HG03521 (cell line): ENCODE measurements around the gene TAAR2.
"Not testable (repeated sequence)": the region's sequence is repeated elsewhere in the genome, so short reads cannot be mapped to it uniquely, and the experiment has no call there.

Experiments
- ATAC-seq: cut with Tn5 transposase; IDR thresholded peaks from one replicate; pipeline ENCODE4 v1.9.1; 2021; ENCODE audit warnings: mild to moderate bottlenecking, moderate library complexity; ENCODE audit not compliant: unreplicated experiment

The TAAR2 gene

DNA sequence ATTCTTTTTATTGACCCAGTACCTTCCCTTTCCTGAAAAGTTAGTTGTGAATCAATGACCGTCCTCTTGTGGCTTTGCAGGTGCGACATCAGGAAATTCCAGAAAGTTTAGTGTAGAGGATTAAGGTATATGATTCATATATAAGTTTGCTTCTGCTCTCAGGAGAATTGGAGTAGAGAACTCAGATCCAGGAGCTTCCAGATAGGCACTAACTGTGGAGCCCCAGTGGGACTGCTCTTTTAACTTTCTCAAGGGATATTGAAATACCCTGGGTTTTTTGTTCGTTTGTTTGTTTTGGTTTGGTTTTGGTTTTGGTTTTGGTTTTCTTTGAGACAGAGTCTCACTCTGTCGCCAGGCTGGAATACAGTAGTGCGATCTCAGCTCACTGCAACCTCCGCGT is 9.5 kb downstream of the TAAR2 start:
- no peak for ATAC-seq

DNA sequence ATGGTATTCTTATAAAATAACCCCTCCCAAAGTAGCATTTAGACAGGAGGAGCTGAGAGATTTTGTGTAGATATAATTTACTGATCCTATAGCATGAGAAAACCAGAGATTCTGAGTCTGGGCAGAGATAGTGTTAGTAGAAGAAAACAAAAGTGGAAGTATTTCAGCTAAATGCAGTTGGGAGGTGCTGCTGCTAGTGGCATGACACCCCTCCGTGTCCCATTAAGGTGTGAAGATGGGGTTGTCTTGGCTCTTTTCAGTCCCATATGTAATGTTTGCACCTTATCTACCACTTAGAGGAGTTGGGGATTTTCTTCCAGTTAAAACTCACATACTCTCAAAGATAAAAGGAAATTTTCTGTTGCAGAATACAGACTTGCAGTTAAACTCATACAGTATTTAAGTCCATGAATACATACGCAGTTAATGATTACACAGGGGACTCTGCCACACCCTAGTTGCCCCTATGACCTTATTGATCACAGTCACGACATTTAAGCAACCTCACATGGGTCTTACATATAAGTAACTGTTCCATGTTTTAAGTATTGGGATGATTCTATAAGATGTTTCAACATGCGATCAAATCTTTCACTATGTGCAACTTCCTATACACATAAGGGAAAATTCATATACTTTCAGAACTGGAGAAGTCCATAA is 11.5 kb downstream of the TAAR2 start:
- ATAC-seq = no peak

DNA sequence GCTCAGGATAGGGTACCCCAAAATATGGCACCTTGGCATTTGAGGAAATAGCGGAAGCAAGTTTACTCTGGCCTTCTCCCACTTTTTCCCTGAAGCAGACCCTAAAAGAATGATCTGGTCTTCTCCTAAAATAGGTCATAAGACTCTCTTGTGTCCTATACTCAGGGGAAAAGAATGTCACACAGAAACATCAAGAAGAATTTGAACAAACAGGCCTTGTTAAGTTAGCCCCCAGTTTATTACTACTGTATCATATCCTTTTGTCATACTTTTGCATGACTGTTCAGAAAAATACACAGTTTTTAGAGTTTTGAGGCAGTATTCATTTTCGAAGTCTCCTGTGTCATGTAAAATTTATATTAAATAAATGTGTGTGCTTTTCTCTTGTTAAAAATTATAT is 12.5 kb downstream of the TAAR2 start:
- ATAC-seq = no peak

DNA sequence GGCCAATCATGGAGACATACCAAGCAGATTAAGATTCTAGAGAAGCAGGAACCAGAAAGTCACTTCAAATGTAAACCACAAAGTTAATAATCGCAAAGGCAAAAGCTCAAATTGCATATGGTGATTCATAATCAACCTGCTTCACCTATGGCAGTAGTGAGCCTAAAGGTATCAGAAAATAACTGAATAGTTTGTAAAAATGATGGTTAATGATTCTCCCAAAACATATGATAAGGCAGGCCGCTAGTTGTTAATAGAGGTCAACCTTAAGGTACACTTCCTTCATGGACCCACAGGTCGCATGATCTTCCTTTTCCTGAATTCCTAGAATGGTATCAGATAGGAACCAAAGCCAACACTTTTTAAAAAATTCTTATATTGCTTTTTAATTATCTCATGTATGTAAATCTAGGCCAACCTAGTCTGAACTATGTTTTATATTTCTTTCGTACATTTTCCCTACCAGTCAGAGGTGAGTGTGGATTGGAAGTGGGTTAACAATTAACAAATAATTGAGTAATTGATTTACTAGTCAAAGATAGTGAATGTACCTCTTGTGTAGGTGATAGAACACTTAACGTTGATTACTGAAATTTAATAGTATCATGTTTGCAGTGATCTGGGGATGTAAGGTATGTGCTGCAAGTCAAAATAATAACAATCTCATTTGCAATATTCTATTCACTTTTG is 16.4 kb downstream of the TAAR2 start:
- ATAC-seq = no peak

DNA sequence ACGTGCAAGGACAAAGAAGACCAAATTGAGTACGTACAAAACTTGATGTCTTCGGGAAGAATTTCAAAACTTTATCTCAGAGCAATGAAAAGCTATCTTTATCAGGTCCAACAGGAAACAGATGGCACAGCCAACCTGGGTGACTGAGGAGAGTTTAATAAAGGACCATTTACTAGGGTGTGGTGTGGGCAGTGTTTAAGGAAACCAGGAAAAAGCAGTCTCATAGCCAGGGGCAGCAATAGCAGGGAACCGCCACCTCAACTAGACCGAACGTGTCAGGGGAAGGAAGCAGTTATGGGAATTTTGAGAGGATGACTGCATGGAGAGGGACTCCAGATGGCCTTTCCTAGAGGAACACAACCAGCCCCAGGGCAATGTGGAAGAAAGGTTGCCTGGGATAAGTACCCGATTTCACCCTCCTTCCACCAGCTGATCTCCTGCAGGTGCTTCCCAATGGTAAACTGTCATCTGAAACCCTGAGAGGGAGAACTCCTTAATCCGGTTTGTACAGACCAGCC is 19.4 kb downstream of the TAAR2 start:
- no peak for ATAC-seq

DNA sequence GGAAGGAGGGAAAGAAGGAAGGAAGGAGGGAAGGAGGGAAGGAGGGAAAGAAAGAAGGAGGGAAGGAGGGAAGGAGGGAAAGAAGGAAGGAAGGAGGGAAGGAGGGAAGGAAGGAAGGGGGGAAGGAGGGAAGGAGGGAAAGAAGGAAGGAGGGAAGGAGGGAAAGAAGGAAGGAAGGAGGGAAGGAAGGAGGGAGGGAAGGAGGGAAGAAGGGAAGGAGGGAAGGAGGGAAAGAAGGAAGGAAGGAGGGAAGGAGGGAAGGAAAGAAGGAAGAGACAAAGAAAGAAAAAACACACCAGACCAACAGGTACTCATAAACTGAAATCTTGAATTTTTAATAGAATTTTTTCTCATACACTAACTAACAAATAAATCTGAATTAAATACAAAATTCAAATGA is 23.2 kb downstream of the TAAR2 start:
- not testable (repeated sequence) for ATAC-seq

DNA sequence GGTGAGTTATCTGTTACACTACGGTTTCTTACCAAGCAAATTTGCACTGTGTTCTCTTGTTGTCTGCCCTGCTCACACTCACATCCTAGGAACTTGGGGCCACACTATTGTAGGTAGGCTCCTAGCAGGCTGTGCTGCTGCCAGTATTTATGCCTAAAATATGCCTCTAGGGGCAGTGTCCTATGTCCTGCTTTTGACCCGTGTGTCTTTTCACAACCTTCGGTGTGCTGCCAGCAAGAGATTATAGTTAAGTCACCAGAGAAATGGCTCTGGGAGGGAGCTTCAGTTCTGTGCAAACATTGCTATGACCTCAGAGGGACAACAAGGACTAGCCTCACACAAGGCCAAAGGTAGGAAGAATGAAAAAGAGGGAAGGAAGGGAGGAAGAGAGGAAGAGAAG is 25.6 kb downstream of the TAAR2 start:
- ATAC-seq = peak; percentile 84

DNA sequence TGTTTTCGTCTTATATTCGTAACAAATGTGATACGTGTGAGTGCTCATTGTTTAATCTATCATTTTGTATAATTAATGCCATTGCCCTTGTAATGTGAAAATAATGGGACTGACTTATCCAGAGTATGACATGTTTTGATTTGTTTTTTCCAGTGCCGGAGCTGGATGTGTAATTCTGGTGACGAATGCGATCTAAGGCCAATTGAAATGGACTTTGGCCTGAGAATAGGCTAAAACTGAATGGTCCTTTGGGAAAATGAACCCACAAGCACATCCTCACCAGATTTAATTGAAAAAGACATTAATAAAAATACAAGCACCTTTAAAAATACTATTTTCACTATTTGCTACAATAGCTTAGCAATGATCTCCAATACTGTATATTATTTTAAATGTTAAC is 27.9 kb downstream of the TAAR2 start:
- no peak for ATAC-seq

DNA sequence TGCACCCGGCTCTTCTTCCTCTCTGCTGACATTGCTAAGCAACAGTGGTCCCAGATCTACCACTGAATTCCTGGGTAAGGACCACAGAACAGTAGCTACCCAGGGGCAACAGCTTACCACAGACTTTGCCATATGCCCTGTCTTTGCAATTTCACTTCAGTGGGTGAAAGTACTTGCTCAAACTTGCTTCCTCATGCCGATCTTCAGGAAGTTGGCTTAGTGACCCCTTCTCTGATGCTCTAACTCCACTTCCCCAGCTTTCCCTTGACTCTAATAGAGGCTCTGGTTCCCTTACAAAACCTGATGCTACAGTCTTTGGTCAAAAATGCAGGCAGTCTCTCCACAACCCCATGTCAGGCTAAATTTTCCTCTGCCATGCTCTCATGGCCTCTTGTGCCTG is 31.2 kb downstream of the TAAR2 start:
- no peak for ATAC-seq

DNA sequence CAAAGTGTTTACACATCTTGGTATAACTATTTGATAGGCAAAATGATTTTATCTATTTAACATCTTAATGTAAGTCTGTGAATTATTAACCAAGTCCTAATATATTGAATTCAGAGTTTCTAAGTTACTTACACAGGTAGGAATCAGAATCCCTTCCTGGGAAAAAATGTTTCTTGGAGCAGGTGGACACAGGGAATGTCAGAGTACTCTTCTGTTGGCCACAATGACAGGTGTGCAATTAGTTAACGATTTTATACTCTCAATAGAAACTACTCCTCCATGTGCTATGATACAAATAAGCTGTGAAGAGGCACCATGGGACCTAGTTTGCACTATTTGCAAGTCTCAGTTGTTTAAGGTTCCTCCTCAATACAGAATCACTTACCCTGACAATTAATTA is 33.7 kb downstream of the TAAR2 start:
- no peak for ATAC-seq

DNA sequence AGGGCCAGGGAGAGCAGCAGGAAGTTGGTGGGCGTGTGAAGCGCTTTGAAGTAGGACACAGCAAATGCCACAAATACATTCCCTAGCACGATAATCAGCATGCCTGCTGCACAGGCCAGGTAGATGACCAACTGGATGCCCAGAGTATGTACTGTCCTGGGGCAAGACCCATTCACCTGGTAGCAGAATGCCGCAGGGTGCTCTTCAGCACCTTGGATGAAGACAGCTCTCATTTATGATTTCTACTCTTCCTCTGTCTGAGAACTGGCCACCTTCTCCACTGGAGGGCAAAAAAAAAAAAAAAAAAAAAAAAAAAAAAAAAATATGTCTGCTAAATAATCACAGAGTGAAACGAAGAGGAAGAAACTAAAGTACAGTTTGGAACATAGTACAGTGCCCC is 34.6 kb downstream of the TAAR2 start, which contains the start of gene TAAR5:
Gene TAAR5 (minus strand): TSS at position 288 of the 400 bp plus-strand sequence. CDS start 55 bp downstream, at position 233.
- no peak for ATAC-seq

DNA sequence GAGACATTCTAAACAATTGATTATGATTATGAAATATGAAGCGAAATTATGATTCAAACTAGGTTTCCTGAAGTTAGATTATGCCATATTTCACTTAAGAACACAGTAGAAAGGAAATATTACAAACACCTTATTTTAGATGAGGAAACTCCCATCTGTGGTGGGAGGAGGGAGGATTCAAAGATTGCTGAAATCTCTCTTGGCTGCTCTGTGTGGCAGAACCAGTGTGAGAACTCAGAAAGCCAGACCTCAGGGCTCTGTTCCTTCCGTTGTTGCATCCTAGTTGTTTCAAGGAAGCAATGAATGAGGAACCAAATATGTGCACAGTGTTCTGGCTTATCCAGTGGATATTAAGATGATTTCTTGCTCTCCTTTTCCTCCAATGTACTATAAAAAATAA is 36.7 kb downstream of the TAAR2 start:
- no peak for ATAC-seq

DNA sequence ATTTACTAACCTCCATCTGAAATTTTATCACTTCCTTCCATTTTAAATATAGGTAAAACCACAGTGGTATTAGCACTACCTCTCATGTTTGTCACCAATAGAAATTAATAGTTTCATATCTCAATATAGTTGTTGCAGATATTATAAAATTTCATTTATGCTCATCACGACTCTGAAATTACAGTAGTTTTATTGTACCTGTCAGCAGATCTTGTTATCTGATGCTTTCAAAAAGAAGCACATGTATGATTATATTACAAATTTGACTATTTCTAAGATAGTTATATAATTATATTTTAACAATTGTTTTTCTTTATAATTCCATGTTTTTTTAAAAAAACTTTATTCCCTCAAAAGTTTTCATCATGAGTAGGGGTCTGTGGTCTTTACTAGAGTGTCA is 39.4 kb downstream of the TAAR2 start:
- no peak for ATAC-seq

DNA sequence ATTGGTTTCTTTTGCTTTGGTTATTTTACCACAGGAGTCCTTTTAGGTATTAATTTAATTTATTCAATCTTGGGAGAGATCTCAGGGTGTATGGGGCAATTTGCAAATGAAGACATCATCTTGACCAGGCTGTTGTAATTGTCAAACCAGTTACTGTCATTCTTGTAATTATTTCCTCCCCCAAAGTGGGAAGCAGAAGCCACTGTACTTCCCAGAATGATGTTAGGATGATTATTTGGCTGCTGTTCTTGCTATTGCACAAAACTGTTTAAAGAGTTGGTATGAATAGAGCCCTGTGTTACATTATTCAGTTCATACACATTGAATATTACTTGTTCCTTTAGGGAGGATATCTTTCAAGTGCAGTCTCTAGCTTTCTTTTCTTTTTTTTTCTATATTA is 52.3 kb downstream of the TAAR2 start:
- ATAC-seq = no peak

DNA sequence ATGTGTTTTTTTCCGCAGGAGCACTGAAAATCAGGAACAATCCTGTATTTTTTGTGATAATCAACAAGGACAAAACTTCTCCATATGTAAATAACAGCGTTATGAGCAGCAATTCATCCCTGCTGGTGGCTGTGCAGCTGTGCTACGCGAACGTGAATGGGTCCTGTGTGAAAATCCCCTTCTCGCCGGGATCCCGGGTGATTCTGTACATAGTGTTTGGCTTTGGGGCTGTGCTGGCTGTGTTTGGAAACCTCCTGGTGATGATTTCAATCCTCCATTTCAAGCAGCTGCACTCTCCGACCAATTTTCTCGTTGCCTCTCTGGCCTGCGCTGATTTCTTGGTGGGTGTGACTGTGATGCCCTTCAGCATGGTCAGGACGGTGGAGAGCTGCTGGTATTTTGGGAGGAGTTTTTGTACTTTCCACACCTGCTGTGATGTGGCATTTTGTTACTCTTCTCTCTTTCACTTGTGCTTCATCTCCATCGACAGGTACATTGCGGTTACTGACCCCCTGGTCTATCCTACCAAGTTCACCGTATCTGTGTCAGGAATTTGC is 53.8 kb downstream of the TAAR2 start, which contains the start of gene TAAR6:
Gene TAAR6 (plus strand): TSS at position 102 of the 557 bp plus-strand sequence. CDS start 0 bp downstream, at position 102.
- no peak for ATAC-seq

DNA sequence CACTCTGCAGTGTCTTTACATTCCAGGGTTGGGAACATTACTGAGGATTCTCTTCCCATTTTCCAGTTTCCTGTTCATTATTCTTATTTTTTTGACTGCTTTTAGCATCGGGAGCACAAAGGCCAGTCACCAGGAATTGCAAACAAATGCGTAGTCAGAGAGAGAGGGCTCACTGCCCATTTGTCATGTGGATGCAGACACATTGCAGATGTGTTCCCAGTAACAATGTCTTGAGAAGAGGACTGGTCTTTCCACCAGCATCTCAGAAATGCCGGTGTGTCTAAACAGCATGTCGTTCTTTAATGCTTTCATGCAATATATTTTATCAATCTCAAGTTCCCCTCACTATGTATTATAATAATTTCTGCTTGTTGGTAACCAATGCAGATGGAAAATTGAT is 54.9 kb downstream of the TAAR2 start:
- ATAC-seq = no peak

DNA sequence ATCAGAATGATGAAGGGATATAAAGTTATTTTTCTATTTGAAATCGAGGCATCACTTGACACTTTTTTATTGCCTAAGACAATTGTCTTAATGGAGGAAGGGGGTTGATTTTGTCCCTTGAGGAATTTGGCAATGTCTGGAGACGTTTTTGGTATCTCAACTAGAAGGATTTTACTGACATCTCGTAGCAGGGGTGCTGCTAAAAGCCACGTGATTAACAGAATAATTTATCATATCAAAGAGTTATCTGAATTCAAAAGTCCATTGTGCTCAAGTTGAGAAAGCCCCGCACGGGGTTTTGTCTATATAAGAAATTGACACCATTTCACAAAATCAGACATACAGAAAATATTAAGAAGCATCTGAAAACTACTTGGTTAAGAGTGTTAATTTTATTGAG is 55.5 kb downstream of the TAAR2 start:
- ATAC-seq = no peak

DNA sequence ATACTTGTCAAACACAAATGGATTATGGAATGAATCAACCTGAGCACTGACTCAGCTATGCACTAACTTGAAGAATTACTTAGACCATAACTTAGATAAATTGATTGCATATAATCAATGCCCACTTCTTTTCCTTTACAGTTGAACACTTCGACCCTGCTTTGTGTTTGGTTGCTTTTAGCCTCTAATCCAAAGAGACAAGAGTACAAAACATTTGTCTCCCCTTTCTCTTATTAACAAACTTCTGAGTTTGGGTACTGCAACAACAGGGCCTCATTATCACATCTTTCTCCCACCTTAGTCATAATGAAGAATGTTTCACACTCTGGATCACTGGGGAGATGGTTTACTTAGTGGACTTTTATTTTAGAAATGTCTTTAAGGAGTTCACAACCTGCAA is 56.5 kb downstream of the TAAR2 start:
- ATAC-seq = no peak
